T-helper 1 cell treated with Interleukin-12 subunit alpha and Interleukin-12 subunit beta and Interleukin-4 antibody, amounts not matched to agents 30 ng/mL and 1 ng/mL, for 36 hours (primary cell): ENCODE measurements around the gene KRT71. TPM values are rescaled to one million over a fixed set of nuclear protein-coding genes. Genes with fewer than 3 reads are reported as not detected.

Experiments
- intact Hi-C: fragments of 100-400 bp; cut with micrococcal nuclease; formaldehyde crosslinking; loops from one replicate; pipeline ENCODE4 v1.15.1; 2024
- total RNA-seq: library from RNA; stranded (reverse); gene quantifications from 2 replicates; pipeline ENCODE4 v1.2.3, GENCODE V29; 2022

Gene KRT71
- total RNA-seq, 1 donor from 2014 or later = not detected

DNA sequence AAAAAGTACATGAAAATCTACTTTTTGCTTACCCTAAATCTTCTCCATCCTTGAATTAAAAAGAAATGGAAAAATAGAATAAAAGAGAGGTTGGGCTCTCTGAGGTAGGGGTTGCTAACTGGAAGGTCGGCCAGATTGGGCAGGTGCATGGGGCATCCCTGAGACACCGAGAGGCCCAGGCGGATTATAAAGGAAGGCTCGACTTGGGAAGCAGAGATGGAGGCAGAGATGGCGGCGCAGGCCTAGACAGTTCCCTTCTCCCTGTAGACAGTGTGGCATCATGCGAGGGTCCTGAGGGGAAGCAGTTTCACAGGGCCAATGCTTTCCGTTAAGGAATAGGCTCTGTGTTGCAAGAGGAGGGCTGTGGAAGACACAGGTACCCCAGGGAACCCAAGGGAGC lies 24.4 kb upstream of the KRT71 start:
- intact Hi-C loops = no loop called here

DNA sequence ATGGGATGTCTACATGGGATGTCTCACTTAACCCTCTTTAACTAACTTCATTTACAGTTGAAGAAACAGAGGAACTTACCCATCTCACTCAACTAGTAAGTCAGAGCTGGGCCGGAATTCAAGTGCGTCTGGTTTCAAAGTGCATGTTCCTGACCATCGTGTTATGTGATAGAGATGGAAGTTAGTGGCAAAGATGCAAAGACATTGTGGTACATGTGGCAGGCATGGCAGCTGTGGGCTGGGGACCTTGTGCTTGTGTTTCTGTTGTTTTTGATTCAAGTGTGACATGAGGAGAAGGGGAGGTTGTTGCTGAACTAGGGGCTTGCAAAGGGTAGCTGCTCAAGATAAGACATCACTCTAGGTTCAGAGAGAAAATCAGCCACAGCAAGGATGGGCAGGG lies 23.0 kb upstream of the KRT71 start:
- intact Hi-C loops = no loop called here

DNA sequence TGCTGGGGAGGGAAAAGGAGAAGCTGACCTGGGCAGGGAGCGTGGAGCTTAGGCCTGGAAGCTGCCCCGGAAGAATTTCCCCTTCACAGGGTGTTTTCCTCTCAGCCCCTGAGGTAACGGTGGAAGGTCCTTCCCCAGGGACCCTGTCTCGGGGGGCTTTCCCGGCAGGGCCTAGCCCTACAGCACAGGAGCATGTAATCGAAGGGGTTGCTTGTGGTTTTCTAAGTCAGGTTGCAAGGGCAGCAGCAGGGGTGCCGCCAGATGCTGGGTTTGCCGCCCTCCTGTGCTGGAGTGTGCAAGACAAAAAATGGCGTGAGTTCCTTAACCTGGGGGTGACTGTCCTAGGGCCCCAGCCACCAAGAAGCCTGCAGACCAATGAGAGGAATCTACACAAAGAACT lies 22.3 kb upstream of the KRT71 start:
- intact Hi-C loops = no loop called here

DNA sequence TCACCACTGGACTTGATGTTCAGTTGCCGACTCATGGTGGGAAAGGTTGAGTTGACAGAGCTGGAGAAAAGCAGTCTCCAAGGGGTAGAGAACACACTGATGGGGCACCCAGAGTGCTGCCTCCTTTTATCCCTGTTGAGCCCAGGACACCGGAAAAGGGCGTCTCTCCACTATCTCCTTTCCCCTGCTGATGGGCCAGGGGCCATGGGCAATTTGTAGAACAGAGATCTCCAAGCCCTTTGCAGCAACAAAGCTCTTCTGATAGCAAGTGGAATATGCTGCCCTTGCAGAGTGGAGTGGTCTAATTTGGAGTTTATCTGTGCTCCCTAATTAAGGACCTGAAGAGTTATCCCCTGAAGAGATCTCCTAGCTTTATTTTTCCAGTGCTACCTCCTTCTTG lies 20.8 kb upstream of the KRT71 start, which contains the start of gene KRT74:
Gene KRT74, minus strand, starts transcription at position 101 of the 400 bp plus-strand sequence. Its CDS starts 66 bp downstream, at position 35.
- intact Hi-C loops = no loop called here

DNA sequence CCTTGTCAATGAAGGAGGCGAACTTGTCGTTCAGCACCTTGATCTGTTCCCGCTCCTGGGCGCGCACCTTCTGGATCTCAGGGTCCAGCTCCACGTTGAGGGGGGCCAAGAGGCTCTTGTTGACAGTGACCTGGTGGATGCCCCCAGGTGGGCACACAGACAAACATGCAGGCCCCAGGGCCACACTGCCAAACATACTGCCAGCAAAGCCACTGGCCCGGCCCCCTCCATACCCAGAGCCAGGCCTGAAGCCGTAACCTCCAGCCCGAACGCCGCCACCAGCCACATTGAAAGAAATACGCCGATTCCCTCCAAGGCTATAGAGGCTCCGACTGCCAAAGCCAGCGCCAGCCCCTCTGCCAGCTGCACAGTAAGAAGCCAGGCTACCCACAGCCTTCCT lies 20.4 kb upstream of the KRT71 start:
- intact Hi-C loops = no loop called here

DNA sequence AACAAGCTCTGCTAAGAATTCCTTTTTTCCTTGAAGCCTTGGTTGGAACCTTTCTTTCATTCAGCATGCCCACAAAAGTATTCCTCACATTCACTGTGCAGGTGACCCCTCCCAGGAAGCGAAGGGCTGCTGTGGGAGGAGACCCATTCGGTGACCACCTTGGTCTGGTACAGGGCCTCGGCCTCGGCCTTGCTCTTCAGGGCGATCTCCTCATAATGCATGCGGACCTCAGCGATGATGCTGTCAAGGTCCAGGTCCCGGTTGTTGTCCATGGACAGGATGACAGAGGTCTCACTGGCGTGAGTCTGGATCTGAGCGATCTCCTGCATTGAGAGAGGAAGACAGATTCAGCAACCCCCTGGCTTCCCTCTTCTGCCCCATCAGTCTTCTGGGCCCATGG lies 17.6 kb upstream of the KRT71 start:
- intact Hi-C loops = no loop called here

DNA sequence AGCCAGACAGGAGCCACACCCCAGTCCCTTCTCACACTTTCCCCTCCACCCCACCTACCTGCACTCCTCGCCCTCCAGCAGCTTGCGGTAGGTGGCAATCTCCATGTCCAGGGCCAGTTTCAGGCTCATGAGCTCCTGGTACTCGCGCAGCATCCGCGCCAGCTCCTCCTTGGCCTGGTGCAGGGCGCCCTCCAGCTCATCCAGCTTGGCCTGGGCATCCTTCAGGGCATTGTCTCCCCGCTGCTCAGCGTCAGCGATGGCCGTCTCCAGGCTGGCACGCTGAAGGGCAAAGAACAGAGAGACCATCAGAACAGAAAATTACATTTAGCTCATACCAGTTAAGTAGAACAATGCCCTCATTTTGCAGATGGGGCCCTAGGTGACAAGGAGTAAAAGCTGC lies 15.2 kb upstream of the KRT71 start:
- intact Hi-C loops = no loop called here

DNA sequence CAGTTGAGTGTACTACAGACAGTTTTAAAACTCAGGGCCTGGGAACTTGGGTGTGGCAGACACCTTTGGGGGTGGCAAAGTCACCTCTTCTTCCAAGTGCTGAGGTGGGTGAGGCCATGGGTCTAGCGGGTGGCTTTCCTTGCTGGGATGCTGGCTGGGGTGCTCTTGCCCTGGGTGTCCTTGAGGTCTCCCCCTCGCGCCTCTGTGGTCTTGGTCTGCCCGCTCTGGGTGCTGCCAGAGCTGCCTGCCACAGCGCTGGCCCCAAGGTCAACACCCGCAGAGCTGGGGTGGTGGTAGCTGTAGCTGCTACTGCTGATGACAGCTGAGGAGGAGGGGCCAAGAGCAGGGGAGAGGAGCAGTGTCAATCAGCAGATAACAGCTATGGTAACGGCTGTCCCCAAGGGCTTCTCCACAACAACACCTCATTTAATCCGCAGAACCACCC lies 13.9 kb upstream of the KRT71 start:
- intact Hi-C loops = no loop called here

DNA sequence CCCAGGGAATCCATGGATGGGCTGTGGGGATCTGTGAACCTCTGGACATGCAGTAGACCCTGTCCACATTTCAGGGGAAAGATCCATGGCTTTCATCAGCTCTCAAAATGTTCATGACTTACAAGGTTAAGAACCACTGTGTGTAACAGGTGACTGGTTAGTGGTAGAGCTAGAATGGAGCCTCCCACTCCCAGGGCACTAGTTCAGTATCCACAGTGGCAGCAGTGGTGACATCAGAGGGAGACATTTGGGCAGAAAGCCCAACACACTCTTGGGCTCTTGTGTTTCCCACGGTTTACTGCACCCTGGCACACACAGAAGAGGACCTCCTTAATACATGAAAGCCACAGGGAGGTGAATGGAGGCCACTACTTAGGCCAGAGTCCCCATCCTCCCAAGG lies 11.6 kb upstream of the KRT71 start:
- intact Hi-C loops = no loop called here

DNA sequence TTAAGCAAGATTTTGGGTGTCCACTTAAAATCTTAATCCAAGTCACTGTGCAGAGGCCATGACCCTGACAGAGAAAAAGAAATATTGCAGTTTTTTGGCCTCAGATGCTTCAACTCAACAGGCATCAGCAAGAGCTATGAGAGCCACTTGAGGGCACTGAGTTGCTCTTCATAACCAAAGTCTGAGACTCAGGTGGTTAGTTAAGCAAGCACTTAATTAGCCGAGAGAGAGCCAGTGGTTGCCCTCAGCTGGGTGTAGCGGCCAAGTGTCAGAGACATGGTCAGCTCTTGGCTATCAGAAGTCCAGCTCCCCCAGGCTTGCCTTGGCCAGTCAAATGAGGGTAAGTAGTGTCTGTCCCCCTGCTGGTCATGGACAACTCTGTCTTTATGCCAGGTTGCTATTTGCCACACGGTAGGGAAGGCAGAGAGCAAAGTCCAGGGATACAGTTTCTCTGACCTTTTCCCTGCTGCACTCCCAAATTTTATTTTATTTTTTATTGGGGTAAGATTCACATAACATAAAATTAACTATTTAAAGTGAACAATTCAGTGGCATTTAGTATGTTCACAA lies 9.0 kb upstream of the KRT71 start:
- intact Hi-C loops = no loop called here

DNA sequence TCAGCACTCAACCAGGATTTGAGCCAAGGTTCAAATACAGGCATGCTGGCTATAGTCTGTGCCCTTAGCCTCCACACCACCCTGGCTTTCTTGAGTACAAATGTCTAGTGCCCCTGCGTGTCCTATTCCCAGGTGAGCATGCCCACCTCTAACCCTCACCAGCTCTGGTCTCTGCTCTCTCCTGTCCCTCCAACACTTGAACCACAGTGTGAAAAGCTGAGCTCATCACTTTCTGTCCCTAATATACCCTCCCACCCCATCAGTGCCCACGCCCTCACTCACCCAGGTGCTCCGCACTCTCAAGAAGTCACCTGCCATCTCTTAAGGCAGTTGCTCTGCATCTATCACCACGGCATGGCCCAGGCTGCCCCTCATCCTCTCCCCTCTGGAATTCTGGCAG lies 7.0 kb upstream of the KRT71 start:
- intact Hi-C loops = no loop called here

DNA sequence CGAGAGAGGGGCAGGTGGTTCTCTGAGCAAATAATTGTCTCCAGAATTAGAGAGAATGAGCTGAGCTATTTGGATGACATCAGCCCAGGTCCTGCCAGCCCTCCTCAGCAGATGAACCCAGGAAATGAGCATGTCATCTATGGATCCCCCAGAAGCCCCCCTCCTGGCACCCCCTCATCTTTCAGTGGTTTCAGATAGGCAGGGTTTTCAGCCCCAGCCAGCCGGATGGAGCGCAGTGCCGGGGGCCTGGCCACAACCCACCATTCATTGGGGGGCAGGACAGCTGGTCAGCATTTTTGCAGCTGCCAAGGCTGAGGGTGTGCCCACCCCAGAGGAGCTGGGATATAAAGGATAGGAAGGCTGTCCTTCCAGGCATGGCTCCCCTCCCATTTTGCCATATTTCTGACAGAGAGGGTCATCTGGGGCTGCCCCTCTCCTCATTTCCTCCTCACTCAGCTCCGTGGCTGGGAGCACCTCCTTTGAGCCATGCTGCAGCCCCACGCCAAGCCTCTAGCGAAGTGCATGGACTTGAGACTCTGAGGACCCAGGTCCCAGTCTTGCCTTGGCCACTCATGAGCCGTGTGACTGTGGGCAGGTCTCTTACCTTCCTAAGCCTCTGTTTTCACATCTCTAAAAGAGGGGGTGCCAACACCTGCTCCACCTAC lies 6.0 kb upstream of the KRT71 start:
- intact Hi-C loops = no loop called here

DNA sequence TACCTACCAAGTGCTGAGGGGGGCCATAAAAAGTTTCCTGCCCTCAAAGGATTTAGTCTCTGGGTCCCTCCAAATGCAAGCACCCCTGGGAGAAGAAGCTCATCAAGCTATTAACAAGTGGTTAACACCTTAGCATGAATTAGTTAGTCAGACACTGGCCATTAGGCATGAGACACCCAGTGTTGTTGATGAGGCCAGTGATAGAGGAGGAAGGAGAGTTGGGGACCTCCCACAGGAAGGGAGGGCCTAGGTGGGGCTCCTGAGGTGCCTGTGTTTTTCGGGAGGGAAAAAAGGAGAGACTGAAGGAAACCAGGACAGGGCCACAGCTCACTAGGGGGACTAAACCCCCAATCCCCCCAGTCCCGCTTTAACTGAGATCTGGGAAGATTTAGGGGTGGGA lies 4.5 kb upstream of the KRT71 start:
- intact Hi-C loops = no loop called here

DNA sequence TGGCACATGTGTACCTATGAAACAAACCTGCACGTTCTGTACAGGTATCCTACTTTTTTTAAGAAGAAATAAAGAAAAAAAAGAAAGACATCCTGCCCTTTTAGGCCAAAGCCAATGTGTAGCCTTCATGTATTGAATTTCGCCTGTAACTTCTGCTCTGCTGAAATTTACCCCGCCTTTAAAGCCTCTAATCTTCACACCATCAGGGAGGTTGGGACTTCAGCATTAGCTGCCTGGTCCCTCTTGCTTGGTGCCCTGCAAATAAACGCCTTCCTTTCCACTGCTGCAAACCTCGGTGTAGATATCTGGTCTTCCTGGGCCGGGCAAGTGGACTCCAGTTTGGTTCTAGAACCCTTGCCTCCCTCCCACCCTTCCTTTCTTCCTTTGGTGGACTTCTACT lies 2.6 kb upstream of the KRT71 start:
- intact Hi-C loops = no loop called here

DNA sequence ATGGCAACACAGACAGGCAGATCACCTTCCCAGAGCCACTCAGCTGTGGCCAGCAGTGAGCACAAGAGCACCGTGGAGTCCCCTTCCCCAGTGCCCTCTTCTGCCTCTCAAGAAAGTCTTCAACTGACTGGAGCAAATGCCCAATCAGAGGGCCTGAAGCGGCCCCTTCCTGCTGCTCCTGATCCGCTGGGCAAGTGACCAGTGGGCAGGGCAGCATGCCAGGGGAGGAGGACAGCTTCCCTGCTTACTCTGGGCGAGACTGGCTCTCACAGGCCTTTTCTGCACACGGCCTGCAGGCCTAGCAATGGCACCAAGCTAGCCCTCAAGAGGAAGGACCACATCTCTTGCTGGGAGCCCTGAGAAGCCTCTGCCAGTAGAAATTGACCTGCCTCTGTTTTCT lies 890 bp downstream of the KRT71 start:
- intact Hi-C loops = no loop called here

DNA sequence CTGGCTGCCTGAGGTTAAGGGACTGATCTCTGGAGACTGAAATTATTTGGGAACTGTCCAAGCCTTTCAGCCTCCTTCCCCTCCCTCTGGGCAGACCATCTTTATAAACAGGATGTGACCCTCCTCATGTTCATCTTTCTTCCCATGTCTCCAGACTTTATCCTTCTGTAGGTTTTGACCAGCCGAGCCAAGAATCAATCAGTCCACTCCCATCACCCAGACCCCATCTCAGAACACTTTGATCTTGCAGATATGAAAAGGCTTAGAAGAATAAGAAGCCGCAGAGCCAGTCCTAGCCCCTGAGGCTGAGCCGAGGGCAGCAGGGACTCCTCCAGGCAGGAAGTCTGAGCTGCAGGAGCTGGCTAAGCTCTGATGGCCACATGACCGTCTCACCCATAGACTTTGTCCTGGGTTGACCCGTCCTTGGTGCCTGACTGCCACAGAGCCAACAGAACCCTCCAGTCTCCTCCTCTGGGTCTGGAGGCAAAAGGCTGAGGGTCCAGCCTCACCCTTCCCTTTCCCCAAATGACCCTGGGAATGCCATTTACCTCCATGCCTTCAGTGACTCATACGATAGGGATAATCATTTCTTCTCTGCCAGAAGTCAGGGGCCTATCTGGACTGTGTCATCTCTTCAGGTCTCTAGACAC lies 1.6 kb downstream of the KRT71 start:
- intact Hi-C loops = no loop called here

DNA sequence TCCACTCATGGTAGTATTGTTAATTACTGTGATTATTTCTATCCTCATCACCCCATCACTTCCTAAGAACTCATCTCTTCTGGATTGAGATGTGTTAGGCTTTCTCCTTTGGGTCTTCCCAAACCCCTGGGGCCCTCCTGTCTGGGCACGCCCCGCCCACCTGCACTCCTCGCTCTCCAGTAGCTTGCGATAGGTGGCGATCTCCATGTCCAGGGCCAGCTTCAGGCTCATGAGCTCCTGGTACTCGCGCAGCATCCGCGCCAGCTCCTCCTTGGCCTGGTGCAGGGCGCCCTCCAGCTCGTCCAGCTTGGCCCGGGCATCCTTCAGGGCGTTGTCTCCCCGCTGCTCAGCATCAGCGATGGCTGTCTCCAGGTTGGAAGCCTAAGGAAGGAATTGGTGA lies 6.8 kb downstream of the KRT71 start:
- intact Hi-C loops = no loop called here

DNA sequence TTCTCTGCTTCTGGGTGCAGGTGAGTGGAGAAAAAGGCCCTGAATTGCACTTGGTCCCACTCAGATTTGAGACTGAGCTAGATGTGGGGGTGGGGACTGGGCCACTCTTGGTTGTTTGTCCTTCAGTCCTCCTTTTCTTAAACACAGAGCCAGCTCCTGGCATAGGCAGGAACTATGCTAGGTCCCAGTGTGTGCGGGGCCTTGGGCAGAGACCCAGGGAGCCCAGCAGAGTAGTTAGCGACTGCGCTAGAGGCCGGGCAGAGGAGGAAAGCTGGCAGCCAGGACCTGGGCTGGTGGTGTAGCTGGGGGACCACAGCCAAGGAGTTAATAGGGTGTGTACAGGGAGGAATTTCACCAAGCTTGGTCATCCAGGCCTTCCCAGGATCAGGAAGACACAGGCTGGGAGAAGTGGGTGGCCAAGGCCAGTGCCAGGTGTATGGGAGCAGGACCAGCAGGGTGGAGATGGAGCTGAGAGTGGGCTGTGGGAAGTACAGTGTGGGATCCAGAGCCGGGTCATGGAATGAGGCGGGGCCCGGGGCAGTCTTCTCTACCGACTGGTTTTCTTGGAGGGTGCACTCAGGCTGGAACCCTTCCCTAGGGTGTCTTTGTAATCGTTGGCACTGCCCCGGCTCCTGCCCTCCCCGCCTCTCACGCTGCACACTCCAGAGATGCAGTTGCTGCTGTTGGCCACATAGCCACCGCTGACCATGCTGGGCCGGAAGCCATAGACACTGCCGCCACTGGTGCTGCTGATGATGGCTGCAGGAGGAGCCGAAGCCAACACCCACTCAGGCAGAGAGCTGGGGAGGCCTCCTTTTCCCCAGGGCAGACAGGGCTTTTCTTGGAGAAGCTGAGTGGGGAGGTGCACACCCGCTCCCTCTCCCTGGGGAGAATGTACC lies 8.7 kb downstream of the KRT71 start:
- intact Hi-C loops = no loop called here

DNA sequence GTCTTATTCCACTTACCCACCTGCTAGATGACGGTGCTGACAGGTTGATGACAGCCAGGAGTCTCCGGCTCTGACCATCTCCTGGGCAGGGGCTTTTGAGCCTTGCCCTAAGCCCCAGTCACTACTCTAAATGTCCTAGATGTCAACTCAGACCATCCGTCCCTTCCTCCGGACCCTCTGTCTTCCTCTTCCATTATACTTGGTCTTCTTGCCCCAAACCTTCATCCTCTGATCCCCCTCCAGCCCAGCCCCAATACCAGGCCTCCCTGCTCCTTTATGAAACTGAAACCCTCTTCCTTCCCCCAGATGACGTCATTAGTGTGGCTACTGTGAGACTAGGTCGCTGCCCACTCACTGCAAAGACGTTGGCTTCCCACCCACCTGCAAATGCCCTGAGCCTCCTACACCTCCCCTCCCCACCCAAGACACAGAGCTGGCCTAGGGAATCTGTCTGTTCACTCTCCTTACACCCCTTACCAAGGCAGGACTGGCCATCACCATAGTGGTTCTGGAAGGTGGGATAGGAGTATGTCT lies 10.1 kb downstream of the KRT71 start:
- intact Hi-C loops = no loop called here

DNA sequence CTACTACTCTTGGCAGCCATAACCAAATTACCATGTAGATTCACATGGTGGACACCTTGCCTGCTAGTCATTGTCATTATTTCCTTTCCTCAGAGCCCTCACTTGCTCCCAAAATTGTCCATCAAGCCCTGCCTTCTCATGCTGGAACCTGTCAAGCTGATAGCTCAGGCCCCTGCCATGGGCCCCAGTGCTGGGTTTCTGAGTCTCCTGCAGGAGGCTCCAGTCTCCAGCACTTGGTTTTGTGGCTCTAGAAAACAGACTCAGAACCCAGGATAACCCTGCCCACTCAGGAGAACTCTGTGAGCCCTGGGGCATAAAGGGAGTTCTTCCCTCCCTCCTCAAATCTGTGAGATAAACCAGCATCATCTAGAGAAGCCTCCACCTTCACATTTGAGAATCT lies 10.8 kb downstream of the KRT71 start:
- intact Hi-C loops = no loop called here

DNA sequence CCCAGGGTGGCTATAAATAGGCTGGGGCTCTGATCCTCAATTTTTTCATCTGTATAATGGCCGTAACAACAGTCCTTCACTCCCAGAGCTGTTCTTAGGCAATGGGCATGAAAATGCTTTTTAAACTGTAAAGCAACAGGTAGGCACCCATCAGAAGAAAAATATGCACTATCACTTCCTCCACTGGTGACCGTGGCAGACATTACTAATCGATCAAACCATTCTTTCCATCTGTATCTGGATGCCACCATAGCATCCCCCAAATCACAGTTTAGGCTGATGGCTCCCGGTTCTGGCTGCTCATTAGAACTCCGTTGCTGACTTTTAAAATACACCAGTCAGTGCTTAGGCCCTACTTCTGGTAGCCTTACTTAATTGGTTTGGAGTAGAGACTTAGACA lies 11.2 kb downstream of the KRT71 start:
- intact Hi-C loops = no loop called here

DNA sequence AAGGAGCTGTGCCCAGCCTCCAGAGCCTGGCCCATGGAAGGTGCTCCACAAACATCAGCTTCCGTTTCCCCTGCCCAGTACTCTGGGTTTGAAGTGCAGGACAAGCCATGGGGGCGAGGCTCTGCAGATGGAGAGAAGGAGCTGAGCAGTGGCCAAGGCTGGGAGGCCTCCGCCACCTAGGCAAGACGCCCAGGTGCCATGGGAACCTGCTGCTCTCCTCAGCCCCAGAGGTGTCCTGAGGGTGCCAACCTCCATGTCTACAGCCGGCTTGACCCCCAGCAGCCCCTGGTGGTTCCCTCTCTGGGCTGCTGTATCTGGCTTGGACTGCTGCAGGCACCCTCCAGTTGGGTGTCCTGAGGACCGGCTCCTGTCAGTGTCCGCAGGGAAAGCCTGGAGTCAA lies 12.4 kb downstream of the KRT71 start:
- intact Hi-C loops = no loop called here
